ENCODE results near the gene BRD1. TPM values are rescaled to one million over a fixed set of nuclear protein-coding genes. Genes with fewer than 3 reads are reported as not detected.
"Not testable (repeated sequence)": the region's sequence is repeated elsewhere in the genome, so short reads cannot be mapped to it uniquely, and the experiment has no call there.

The BRD1 gene
- polyA plus RNA-seq, 4 donors = 29.2 to 49.0 (median 40.4) TPM

- no peak for DNase-seq (ENCODE audit: low read depth in 4 of 4, low spot score in 2 of 4)
Measured at GRCh38 chr22:49827271-49827852, 311 bp downstream of the BRD1 start.

DNA sequence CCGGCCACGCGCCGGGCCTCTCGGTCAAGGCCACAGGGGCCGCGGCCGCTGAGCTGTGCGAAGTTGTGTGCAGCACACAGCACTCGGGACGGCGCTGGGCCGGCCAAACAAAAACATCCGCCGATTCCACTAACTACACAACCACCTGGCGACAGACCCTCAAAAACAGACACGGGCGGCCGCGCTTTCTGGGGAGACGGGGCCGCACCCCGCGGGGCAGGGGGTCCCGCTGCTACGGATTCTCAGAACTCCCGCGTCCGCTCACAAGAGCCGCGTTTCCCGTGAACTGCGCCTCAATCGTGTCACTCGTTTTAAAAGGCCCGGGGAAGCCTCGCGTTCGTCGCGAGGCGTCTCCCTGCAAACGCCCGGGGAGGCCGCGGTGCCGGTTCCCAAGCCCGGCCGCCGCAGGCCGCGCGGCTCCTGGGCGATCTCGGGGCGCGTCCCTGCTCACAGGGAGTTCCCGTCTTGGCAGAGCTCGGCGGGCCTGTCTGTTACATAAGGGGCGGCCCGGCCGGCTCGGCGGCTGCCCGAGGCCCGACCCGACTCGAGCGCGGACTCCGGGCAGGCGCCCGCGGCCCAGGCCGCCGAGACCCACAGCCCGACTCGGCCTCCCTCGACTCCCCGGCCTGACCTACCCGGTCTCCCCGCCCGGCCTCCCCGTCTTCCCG is 936 bp downstream of the BRD1 start:
- peak in 1 of 4 donors; percentile 11 for DNase-seq (ENCODE audit: low read depth in 4 of 4, low spot score in 2 of 4)

GRCh38 chr22:49825944-49826602 is 1.6 kb downstream of the BRD1 start:
- no peak for DNase-seq (ENCODE audit: low read depth in 4 of 4, low spot score in 2 of 4)

DNA sequence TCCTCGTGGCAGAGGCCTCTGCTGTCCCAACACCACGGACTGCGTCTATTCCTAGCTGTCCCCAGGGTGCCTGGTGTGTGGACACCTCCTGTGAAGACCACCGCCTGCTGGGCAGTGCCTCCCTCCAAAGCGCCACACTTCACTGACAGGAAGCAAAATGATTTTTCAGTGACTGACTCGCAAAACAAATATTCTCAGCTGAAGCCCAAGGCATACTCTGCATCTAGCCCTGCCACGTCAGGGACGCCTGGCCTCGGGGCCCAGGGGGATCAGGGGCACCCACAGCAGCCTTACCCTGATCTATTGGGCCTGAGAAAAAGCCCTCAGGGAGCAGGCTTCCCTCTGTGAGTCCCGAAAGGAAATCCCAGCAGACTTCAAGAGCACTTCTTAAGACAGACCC is 2.2 kb downstream of the BRD1 start:
- no peak for DNase-seq (ENCODE audit: low read depth in 4 of 4, low spot score in 2 of 4)

- no peak for DNase-seq (ENCODE audit: low read depth in 4 of 4, low spot score in 2 of 4)
Measured at GRCh38 chr22:49824936-49825335, 2.7 kb downstream of the BRD1 start.

DNA sequence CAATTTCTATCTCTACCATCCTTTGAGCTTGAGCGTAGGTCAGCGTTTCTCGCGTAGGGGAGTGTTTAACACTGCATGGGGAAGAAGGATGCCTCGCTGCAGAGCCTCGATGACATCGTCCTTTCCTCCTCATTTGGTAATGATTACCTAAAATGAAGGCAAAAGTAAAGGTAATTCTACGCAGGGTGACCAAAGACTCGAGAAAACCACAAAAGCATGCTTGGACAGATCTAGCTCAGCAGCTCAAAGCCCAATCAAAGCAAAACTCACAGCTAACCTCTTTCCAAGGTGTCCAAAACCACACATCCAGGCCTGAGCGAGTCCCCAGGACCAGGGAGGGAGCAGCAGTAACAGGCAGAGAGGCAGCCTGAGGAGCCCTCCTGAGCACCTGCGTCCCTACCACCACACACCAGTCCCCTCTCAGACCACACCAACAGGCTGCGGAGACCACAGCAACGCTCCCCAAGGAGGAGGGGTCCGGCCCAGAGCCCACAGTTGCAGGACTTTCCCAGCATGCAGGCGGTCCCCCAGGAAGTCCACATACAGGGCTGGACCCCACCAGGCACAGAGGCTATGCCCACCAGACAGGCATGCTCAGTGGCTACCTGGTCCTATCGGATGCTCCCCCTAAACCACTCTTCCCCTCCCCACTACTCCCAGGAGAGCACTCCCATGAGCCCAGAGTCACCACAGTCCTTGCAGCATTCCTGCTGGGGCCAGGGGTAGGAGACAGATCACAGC is 3.3 kb downstream of the BRD1 start:
- no peak for DNase-seq (ENCODE audit: low read depth in 4 of 4, low spot score in 2 of 4)

DNA sequence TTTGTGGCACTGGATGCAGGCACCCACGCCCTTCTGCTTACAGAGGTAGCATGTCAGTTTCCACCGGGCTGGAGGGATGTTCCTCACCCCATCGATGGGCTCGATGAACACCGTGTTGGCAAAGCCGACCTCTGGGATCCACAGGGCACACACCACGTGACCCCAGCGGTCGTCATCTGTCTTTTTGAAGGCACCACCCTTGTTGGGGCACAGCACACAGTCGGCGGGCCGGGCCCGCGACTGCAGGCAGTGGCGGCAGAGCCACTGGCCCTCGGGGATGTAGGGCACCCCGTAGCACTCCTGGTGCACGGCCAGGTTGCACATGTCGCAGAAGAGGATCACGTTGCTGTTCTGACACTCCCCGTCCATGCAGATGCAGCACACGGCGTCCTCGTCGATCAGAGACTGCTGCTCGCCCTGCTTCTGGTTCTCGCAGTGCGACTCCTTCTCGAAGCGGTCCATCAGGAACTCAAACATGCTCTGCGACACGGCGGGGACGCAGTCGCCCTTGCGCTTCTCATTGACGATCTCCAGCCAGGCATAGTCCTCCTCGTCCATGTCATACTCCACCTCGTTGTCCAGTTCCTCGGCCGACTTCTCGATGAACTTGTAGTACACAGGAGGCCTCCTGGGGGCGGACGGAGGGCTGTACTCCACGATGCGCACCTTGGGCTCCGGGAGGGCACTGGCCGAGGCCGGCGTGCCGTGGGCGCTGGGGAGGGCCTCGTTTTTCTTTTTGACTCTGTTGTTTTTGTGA is 4.2 kb downstream of the BRD1 start:
- DNase-seq (ENCODE audit: low read depth in 4 of 4, low spot score in 2 of 4) = no peak

- not testable (repeated sequence) for DNase-seq (ENCODE audit: low read depth in 4 of 4, low spot score in 2 of 4)
Measured at GRCh38 chr22:49821741-49822140, 5.9 kb downstream of the BRD1 start.

DNA sequence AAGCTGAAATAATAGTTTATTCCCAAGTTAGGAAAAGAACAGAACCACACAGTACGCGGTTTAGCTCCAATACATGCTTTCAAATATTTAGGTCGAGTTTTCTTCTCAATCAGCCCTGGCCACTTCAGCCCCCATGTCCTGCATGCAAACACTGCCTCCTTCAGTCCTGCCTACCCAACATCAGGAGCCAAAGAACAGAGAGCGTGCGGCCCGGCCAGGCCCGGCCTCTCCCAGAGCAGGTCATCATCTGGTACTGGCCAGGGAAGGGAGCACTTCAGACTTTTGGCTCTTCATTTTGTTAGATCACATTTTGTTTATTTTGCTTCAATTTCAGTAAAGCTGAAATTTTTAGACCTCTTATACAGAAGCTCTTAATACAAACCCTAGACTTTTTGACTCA is 6.7 kb downstream of the BRD1 start:
- no peak for DNase-seq (ENCODE audit: low read depth in 4 of 4, low spot score in 2 of 4)

GRCh38 chr22:49817359-49817758 is 10.3 kb downstream of the BRD1 start:
- DNase-seq (ENCODE audit: low read depth in 4 of 4, low spot score in 2 of 4) = no peak

DNA sequence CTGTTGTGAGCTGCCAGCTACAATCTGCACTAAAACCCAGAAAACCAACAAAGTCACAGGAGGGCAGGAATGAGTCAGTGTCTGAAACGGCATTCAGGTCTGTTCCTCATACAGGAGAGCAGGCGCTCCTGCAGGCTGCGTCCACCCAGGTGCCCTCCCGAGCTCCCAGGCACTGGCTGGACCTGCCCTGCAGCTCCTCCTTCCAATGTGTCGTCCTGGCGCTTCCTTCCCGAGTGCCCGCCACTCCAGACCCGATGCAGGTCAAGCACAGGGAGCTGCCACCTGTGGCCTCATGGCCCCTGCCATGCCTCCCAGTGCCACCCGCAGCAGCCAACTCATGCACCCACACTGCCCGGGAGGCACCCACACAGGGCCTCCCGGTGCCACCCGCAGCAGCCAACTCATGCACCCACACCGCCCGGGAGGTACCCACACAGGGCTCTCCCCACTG is 12.0 kb downstream of the BRD1 start:
- no peak for DNase-seq (ENCODE audit: low read depth in 4 of 4, low spot score in 2 of 4)

GRCh38 chr22:49814856-49815255 is 12.8 kb downstream of the BRD1 start:
- no peak for DNase-seq (ENCODE audit: low read depth in 4 of 4, low spot score in 2 of 4)

DNA sequence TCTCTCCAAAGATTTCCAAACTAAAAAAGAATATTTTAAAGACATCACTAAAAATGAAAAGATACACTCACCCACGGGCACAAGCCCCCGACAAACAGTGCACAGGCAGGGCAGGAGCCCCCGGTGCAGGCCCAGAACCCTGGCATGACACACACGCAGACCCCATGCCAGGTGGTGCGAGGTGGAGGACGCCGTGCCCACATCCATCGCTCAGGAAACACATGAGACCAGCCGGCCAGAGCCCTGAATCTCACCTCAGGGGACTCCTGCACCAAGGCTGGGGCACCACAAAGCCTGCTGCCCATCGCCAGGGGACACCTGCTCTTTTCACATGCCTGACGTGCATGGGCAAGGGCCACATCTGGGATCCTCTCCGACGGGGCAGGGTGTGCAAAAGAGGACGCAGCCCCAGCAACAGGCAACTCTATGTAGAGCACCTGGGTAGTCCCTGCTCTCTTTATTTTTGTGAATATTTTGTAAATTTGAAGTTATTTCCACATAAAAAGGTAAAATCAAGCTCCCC is 13.4 kb downstream of the BRD1 start:
- DNase-seq (ENCODE audit: low read depth in 4 of 4, low spot score in 2 of 4) = no peak

DNA sequence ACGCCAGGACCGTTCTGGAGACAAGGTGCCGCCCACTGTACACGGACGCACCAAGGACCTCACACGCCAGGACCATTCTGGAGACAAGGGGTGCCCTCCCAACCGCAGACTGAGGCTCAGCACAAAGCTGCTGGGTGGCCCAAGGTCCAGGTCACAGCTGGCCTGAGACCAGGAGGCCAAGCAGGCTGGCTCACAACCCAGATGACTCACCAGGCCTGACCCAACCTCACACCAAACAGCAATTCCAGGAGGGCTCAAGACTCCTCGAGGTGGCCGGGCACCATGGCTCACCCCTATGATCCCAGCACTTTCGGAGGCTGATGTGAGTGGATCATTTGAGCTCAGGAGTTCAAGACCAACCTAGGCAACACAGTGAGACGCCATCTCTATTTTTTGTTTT is 14.8 kb downstream of the BRD1 start:
- no peak for DNase-seq (ENCODE audit: low read depth in 4 of 4, low spot score in 2 of 4)

GRCh38 chr22:49811020-49811791 is 16.5 kb downstream of the BRD1 start:
- no peak for DNase-seq (ENCODE audit: low read depth in 4 of 4, low spot score in 2 of 4)

DNA sequence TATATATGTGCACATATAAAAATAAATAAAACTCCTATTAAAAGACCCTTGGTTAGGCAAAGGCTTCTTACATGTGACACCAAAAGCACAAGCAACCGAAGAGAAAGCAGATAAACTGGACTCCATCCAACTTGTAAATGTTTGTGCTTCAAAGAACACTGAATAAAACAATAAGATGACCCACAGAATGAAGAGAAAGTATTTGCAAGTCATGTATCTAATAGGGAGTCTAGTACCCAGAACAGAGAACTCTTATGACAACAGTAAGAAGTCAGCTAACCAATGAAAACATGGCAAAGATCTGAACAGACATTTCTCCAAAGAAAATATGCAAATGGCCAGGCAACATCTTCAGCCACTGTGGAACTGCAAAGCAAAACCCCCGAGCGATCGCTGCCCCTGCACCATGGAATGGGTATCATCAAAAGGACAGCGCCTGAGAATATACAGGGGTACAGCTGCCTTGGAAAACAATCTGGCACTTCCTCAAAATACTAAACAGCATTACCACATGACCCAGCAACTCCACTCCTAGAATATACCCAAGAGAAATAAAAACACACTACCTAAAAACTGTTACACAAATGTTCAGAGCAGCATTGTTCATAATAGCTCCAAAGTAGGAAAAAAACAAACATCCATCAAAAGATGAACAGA is 17.2 kb downstream of the BRD1 start:
- DNase-seq (ENCODE audit: low read depth in 4 of 4, low spot score in 2 of 4) = no peak

DNA sequence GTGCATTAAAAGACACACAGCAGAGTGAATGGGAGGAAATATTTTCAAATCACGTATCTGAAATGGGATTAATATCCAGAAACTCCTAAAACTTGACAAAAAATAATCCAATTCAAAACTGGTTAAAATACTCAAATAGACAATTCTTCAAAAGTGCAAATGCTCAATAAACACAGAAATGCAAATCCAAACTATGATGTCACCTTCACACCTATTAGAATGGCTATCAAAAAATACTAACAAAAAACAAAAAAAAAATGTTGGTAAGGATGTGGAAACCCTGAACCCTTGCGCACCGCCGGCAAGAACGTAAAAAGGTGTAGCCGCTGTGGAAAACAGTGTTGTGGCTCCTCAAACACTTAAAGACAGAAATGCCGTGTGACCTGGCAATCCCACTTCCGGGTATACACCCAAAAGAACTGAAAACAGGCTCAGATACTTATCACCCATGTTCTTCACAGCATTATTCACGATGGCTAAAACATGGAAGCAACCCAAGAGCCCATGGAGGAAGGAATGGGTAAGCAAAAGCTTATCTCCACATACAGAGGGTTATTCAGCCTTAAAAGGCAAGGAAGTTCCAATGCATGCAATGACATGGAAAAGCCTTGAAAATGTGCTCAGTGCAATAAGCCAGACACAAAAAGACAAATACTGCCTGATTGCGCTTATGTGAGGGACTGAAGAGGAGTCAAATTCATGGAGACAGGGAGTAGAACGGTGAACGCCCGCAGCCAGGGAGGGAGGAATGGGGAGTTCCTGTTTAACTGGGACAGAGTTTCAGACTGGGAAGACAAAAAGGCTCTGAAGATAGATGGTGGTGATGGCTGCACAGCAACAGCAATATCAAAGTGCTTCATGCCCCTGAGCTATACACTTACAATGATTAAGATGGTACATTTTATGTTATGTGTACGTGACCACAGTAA is 19.6 kb downstream of the BRD1 start:
- no peak for DNase-seq (ENCODE audit: low read depth in 4 of 4, low spot score in 2 of 4)

GRCh38 chr22:49807129-49807528 is 20.5 kb downstream of the BRD1 start:
- DNase-seq (ENCODE audit: low read depth in 4 of 4, low spot score in 2 of 4) = no peak
